Neutrophil (primary cell): ENCODE measurements around the gene ABCA12.

ENCODE experiments used
- H3K27ac ChIP-seq: fragments of 200-600 bp; sonication (generic); 2 replicates; pipeline ENCODE4 v1.5.1; 2016; ENCODE audit warnings: mild to moderate bottlenecking, moderate library complexity
- H3K27me3 ChIP-seq: fragments of 200-600 bp; sonication (generic); 2 replicates; pipeline ENCODE4 v1.6.0; 2016; ENCODE audit warnings: mild to moderate bottlenecking
- H3K36me3 ChIP-seq: fragments of 200-600 bp; sonication (generic); 2 replicates; pipeline ENCODE4 v1.5.1; 2017
- H3K4me1 ChIP-seq, 2 experiments: fragments of 200-600 bp in 1 of 2; sonication (generic) in 1 of 2; 1 replicate in 1 of 2; 2 replicates in 1 of 2; pipeline versions ENCODE4 v1.5.1 to v1.6.1; 2013 to 2016; ENCODE audit warnings: low read depth in 1 of 2, low read length in 1 of 2, mild to moderate bottlenecking in 1 of 2, moderate library complexity in 1 of 2; ENCODE audit not compliant: control insufficient read depth in 1 of 2, insufficient read depth in 1 of 2
- H3K4me3 ChIP-seq, 2 experiments: fragments of 200-600 bp in 1 of 2; sonication (generic) in 1 of 2; 1 replicate in 1 of 2; 2 replicates in 1 of 2; pipeline ENCODE4 v1.5.1; 2013 to 2016; ENCODE audit warnings: low read depth in 1 of 2, low read length in 1 of 2, mild to moderate bottlenecking in 1 of 2, moderate library complexity in 1 of 2
- H3K9me3 ChIP-seq: fragments of 200-600 bp; sonication (generic); 2 replicates; pipeline ENCODE4 v1.5.1; 2016
- CTCF ChIP-seq: fragments of 200-600 bp; sonication (generic); IDR thresholded peaks from 2 replicates; pipeline ENCODE4 v1.5.1; 2016; ENCODE audit warnings: antibody characterized with exemption

The ABCA12 gene

GRCh38 chr2:214904176-214904575, 234.2 kb downstream of the ABCA12 start:
- no peaks in the 10 kb centered on the region for H3K36me3 ChIP-seq
- TF ChIP-seq CTCF: no peak
- no peaks in the 10 kb centered on the region for H3K9me3 ChIP-seq
- H3K27me3 ChIP-seq: no peaks in the 10 kb centered on the region
- H3K4me1 ChIP-seq: no peaks in the 10 kb centered on the region
- no peak overlapping the region for H3K27ac ChIP-seq
- no peak overlapping the region for H3K4me3 ChIP-seq

- H3K36me3 ChIP-seq: no peaks in the 10 kb centered on the region
- H3K4me1 ChIP-seq: no peaks in the 10 kb centered on the region
- H3K4me3 ChIP-seq: no peak overlapping the region
- no peak for TF ChIP-seq CTCF
- H3K27me3 ChIP-seq: no peaks in the 10 kb centered on the region
- H3K27ac ChIP-seq: no peak overlapping the region
- no peaks in the 10 kb centered on the region for H3K9me3 ChIP-seq
Measured at GRCh38 chr2:214902286-214902685, 236.1 kb downstream of the ABCA12 start.

GRCh38 chr2:214899751-214900150, 238.7 kb downstream of the ABCA12 start:
- TF ChIP-seq CTCF: no peak
- H3K9me3 ChIP-seq: no peaks in the 10 kb centered on the region
- no peaks in the 10 kb centered on the region for H3K36me3 ChIP-seq
- no peak overlapping the region for H3K4me3 ChIP-seq
- no peaks in the 10 kb centered on the region for H3K4me1 ChIP-seq
- no peak overlapping the region for H3K27ac ChIP-seq
- H3K27me3 ChIP-seq: no peaks in the 10 kb centered on the region

- Histone ChIP-seq H3K9me3 (no peaks in the 10 kb centered on the region), H3K4me3 (no peak overlapping the region), H3K27ac (no peak overlapping the region), H3K36me3 (no peaks in the 10 kb centered on the region), H3K4me1 (no peaks in the 10 kb centered on the region), H3K27me3 (no peaks in the 10 kb centered on the region)
- TF ChIP-seq CTCF: no peak
Measured at GRCh38 chr2:214896274-214896673, 242.2 kb downstream of the ABCA12 start.

- H3K36me3 ChIP-seq: no peaks in the 10 kb centered on the region
- no peaks in the 10 kb centered on the region for H3K9me3 ChIP-seq
- no peaks in the 10 kb centered on the region for H3K4me1 ChIP-seq
- no peak overlapping the region for H3K27ac ChIP-seq
- H3K27me3 ChIP-seq: no peaks in the 10 kb centered on the region
- TF ChIP-seq CTCF: no peak
- H3K4me3 ChIP-seq: no peak overlapping the region
Measured at GRCh38 chr2:214895469-214895868, 243.0 kb downstream of the ABCA12 start.

- H3K27me3 ChIP-seq: no peaks in the 10 kb centered on the region
- no peak overlapping the region for H3K27ac ChIP-seq
- no peaks in the 10 kb centered on the region for H3K9me3 ChIP-seq
- no peak overlapping the region for H3K4me3 ChIP-seq
- TF ChIP-seq CTCF: no peak
- H3K36me3 ChIP-seq: no peaks in the 10 kb centered on the region
- H3K4me1 ChIP-seq: no peaks in the 10 kb centered on the region
Measured at GRCh38 chr2:214889301-214889700, 249.1 kb downstream of the ABCA12 start.
